GM18951 (cell line): ENCODE results near the gene HUS1B.

Experiments used
- POLR2A ChIP-seq: IDR thresholded peaks from 4 replicates; pipeline ENCODE4 v1.6.1; 2011; ENCODE audit warnings: mild to moderate bottlenecking; ENCODE audit not compliant: insufficient read length, insufficient read depth; ENCODE audit errors: extremely low read depth
- in situ Hi-C: fragments of 300-500 bp; cut with MboI; formaldehyde crosslinking; loops from one replicate; pipeline ENCODE4 v1.12.0; 2022; ENCODE audit warnings: low sequenced_read_pairs, mixed read lengths, inconsistent platforms; ENCODE audit not compliant: unreplicated experiment

HUS1B gene

GRCh38 chr6:689223-689622 is 32.3 kb upstream of the HUS1B start:
- in situ Hi-C loops: no loop called here
- TF ChIP-seq POLR2A: no peak

- in situ Hi-C loops: no loop called here
- no peak for TF ChIP-seq POLR2A
These were observed 29.6 kb upstream of the HUS1B start for GRCh38 chr6:686497-686896.

- TF ChIP-seq POLR2A: no peak
- in situ Hi-C loops: no loop called here
These were observed 28.1 kb upstream of the HUS1B start for GRCh38 chr6:684831-685636.

GRCh38 chr6:683742-684440 is 27.0 kb upstream of the HUS1B start:
- TF ChIP-seq POLR2A: no peak
- in situ Hi-C loops: no loop called here

- in situ Hi-C loops: no loop called here
- TF ChIP-seq POLR2A: no peak
These were observed 23.9 kb upstream of the HUS1B start for GRCh38 chr6:680666-681340.

DNA sequence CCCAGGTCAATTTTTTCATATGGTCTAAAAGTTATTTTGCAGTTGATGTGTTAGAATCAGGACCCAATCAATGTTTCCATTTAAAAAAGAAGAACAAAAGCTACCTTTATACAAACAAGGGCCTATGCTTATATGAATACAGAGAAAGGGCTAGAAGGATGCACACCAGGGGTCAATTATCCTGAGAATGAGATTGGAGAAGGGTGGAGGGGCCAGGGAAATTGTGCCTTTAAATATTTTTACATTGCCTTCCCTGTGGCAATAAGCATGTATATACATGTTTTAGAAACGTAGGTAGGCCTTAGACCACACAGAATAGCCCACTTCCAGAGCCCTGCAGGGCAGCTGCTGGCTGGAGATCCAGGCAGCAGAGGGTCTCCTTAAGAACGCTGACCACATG is 23.4 kb upstream of the HUS1B start:
- in situ Hi-C loops: no loop called here
- no peak for TF ChIP-seq POLR2A

GRCh38 chr6:679282-679681 is 22.4 kb upstream of the HUS1B start:
- in situ Hi-C loops: no loop called here
- no peak for TF ChIP-seq POLR2A

DNA sequence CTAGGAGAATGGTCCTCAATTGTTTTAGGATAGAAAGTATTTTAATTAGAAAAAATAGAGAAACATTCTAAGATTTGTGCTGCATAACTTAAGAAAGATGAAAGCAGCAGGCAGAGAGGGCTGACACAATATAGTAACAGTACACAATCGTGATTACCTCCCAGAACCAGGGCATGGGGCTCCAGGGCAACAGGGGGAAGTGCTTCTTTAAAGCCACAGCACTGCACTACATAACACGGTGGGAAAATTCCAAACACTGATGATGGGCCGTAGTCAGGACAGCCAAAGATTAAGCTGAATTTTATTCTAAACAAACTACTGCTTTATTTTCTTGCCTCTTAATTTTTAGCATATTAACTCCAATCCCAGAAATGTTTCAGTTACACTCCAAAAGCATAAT is 21.6 kb upstream of the HUS1B start:
- in situ Hi-C loops: no loop called here
- TF ChIP-seq POLR2A: no peak

DNA sequence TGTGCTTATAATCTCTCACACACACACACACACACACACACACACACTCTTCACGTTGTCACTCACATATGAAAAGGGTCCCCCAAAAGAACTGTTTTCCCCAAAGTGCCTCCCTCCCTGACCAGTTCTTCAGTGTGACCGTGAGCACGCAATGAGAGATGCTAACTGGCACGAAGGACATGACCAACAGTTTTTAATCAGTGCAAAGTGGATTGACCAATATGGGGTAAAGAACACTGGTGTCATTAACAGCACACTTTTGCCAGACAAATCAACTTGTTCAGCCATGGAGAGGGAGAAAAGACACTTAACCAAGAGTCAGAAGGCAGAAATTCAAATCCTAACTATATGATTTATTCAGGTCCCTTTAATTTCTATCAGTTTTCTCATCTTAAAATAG is 21.0 kb upstream of the HUS1B start:
- in situ Hi-C loops: no loop called here
- TF ChIP-seq POLR2A: no peak

- TF ChIP-seq POLR2A: no peak
- in situ Hi-C loops: no loop called here
These were observed 18.1 kb upstream of the HUS1B start for GRCh38 chr6:674956-675355.

GRCh38 chr6:674406-674805 is 17.5 kb upstream of the HUS1B start:
- no peak for TF ChIP-seq POLR2A
- in situ Hi-C loops: no loop called here

DNA sequence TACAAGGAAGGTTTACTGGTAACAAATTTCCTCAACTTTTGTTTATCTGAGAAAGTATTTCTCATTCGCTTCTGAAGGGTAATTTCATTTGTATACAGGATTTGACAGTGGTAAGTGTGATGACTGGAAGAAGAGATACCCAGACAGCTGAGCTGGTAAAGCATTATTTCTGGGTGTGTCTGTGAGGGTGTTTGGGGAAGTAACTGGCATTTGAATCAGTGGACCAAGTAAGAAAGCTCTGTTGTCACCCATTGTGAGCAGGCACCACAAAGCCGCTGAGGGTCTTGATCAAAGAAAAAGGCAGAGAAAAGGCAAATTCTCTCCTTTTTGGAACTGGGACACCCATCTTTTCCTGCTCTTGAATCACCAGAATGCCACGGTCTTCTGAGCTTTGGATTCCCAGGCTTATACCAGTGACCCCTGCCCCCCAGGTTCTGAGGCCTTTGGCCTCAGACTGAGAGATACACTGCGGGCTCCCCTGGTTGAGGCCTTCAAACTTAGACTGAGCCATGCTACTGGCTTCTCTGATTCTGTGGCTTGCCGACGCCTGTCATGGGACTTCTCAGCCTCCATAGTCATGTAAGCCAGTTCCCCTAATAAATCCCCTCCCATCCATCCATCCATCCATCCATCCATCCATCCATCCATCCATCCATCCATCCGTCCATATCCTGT is 10.5 kb upstream of the HUS1B start:
- in situ Hi-C loops: no loop called here
- TF ChIP-seq POLR2A: no peak
